GM19043 (cell line): ENCODE measurements around the gene CATSPER1.
"Not testable (repeated sequence)": the region's sequence is repeated elsewhere in the genome, so short reads cannot be mapped to it uniquely, and the experiment has no call there.

Experiments
- ATAC-seq: cut with Tn5 transposase; IDR thresholded peaks from one replicate; pipeline ENCODE4 v1.9.1; 2021; ENCODE audit warnings: low read depth; ENCODE audit not compliant: unreplicated experiment

Gene CATSPER1

GRCh38 chr11:66051766-66052663 lies 25.7 kb upstream of the CATSPER1 start, which contains the start of gene SF3B2:
Gene SF3B2 (plus strand): TSS chr11:66052364. CDS start chr11:66052385, 21 bp downstream.
- peak; percentile 93 for ATAC-seq

GRCh38 chr11:66051371-66051765 lies 25.1 kb upstream of the CATSPER1 start:
- ATAC-seq: no peak

GRCh38 chr11:66050581-66051231 lies 24.4 kb upstream of the CATSPER1 start:
- no peak for ATAC-seq

GRCh38 chr11:66048547-66049323 lies 22.5 kb upstream of the CATSPER1 start, which contains the start of gene GAL3ST3:
Gene GAL3ST3 (minus strand): TSS chr11:66049161. CDS start chr11:66045415, 3,746 bp downstream.
- no peak for ATAC-seq

GRCh38 chr11:66047541-66048365 lies 21.5 kb upstream of the CATSPER1 start:
- ATAC-seq: no peak

GRCh38 chr11:66046901-66047300 lies 20.6 kb upstream of the CATSPER1 start:
- no peak for ATAC-seq

GRCh38 chr11:66045177-66045639 lies 18.9 kb upstream of the CATSPER1 start:
- no peak for ATAC-seq

- ATAC-seq: no peak
These were observed 18.5 kb upstream of the CATSPER1 start for GRCh38 chr11:66044757-66045156.

- ATAC-seq: no peak
These were observed 17.0 kb upstream of the CATSPER1 start for GRCh38 chr11:66042996-66043906.

GRCh38 chr11:66042227-66042995 lies 16.1 kb upstream of the CATSPER1 start:
- no peak for ATAC-seq

GRCh38 chr11:66039765-66040164 lies 13.5 kb upstream of the CATSPER1 start:
- ATAC-seq: no peak

- no peak for ATAC-seq
These were observed 11.0 kb upstream of the CATSPER1 start for GRCh38 chr11:66037327-66037726.

- ATAC-seq: no peak
These were observed 10.0 kb upstream of the CATSPER1 start for GRCh38 chr11:66036334-66036710.

GRCh38 chr11:66035653-66036333 lies 9.5 kb upstream of the CATSPER1 start:
- no peak for ATAC-seq

GRCh38 chr11:66032957-66033735 lies 6.9 kb upstream of the CATSPER1 start:
- no peak for ATAC-seq

GRCh38 chr11:66023186-66023440 lies 3.2 kb downstream of the CATSPER1 start:
- not testable (repeated sequence) for ATAC-seq
